ENCODE data around the gene PDE3B.
"Not testable (repeated sequence)": the region's sequence is repeated elsewhere in the genome, so short reads cannot be mapped to it uniquely, and the experiment has no call there.

Gene PDE3B

GRCh38 chr11:14655435-14655834 lies 11.8 kb downstream of the PDE3B start:
- TF ChIP-seq CTCF (conservative IDR thresholded peaks at IDR 0.05) = no peak
- H3K27ac ChIP-seq = no peak overlapping the region

- H3K27ac ChIP-seq = no peak overlapping the region
- no peak for TF ChIP-seq CTCF (conservative IDR thresholded peaks at IDR 0.05)
These were observed 13.2 kb downstream of the PDE3B start for GRCh38 chr11:14656536-14657457.

DNA sequence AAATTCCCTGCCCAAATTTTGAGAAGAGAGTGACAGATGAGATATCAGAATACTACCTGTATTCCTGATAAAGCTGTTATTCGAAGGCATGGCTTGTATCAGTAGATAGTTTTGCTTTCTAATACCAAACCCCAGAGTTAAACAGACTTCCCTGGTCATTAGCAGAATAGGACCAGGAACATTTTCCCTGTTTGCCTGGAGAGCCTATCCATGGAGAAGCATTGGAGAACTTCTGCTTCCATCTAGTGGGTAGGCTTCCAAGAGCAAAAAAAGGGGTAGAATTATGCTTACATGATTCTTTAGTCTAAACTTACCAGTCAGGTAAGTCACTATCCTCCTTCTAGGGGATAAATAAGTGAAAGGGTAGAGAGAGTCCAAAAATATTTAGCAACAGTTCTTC lies 14.2 kb downstream of the PDE3B start:
- no peak for TF ChIP-seq CTCF (conservative IDR thresholded peaks at IDR 0.05)

DNA sequence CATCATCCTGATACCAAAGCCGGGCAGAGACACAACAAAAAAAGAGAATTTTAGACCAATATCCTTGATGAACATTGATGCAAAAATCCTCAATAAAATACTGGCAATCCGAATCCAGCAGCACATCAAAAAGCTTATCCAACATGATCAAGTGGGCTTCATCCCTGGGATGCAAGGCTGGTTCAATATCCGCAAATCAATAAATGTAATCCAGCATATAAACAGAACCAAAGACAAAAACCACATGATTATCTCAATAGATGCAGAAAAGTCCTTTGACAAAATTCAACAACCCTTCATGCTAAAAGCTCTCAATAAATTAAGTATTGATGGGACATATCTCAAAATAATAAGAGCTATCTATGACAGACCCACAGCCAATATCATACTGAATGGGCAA lies 21.3 kb downstream of the PDE3B start:
- H3K27ac ChIP-seq = not testable (repeated sequence)

More for the DNA sequence above, 14.2 kb downstream of the PDE3B start:
- H3K27ac ChIP-seq = no peak overlapping the region

DNA sequence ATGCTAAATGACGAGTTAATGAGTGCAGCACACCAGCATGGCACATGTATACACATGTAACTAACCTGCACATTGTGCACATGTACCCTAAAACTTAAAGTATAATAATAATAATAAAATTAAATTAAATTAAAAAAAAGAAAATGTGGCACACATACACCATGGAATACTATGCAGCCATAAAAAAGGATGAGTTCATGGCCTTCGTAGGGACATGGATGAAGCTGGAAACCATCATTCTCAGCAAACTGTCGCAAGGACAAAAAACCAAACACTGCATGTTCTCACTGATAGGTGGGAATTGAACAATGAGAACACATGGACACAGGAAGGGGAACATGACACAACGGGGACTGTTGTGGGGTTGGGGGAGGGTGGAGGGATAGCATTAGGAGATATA lies 23.7 kb downstream of the PDE3B start:
- H3K27ac ChIP-seq = not testable (repeated sequence)

- no peak overlapping the region for H3K27ac ChIP-seq
- TF ChIP-seq CTCF (conservative IDR thresholded peaks at IDR 0.05) = no peak
These were observed 25.2 kb downstream of the PDE3B start for GRCh38 chr11:14668731-14669301.

GRCh38 chr11:14669499-14669898 lies 25.9 kb downstream of the PDE3B start:
- no peak for TF ChIP-seq CTCF (conservative IDR thresholded peaks at IDR 0.05)
- H3K27ac ChIP-seq = no peak overlapping the region

DNA sequence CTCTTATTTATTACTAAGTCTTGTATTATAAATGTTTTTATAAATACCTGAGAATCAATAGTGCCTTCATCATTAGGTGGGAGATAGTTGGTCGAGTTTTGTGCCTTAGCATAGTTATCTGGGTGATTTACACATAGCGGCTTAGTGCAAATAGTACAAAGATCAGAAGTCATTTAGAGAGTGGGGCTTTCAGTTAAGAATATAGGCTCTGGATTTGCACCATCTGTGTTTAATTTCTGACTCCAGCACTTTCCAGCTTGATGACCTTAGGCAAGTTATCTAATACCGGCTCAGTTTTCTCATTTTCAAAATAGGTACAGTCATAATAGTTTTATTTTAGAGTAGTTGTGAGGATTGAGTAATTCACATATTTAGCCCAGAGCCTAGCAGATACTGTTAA lies 26.4 kb downstream of the PDE3B start:
- no peak for TF ChIP-seq CTCF (conservative IDR thresholded peaks at IDR 0.05)

More for the DNA sequence above, 26.4 kb downstream of the PDE3B start:
- H3K27ac ChIP-seq = no peak overlapping the region

All from VCaP (cell line).